GM18502 (cell line): ENCODE measurements around the gene BABAM2.
"Not testable (repeated sequence)": the region's sequence is repeated elsewhere in the genome, so short reads cannot be mapped to it uniquely, and the experiment has no call there.

Source experiments
- ATAC-seq: cut with Tn5 transposase; IDR thresholded peaks from one replicate; pipeline ENCODE4 v1.9.1; 2021; ENCODE audit warnings: mild to moderate bottlenecking; ENCODE audit not compliant: unreplicated experiment, poor library complexity

Gene BABAM2

DNA sequence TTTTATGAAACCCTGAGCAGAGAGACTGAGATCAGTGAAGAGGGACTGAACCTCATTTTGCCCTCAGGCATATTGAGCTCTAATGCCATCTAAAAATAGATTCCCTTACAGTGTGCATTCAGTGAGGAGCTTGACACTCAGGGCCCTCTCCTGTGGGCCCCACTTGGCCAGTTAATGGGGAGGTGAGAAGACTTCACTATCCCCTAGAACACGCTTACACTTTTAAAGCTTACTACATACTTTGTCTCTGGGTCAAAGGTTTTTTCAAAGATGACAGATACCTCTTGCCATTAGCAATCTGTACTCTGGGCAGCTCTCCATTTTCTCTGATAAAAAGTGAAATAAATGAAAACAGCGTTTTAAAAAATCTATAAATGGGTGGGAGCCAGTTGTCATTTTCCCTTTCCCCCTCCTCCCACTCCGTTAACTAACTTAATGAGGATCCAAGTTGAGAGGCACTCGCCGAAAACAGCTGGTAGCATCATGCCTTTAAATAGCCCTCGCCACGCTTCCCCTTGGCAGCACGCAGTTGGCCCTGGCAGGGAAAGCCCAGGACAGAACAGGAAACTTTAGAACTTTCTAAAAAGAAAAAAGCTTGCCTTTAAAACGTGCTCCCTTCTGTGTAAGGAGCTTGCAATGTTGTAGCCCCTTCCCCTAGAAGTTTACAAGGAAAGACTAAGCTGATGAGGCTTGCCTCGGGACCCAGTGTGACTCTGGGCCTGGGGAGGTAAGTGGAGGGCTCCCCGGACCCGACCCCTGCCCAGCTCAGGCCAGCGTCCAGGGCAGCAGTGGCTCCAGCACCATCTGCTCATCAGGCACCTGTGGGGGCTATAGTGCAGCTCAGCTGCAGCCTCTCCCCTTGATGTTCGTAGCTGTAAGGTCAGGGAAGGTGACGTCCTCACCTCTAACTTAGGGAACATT, 443.3 kb downstream of the BABAM2 start:
- ATAC-seq = no peak

DNA sequence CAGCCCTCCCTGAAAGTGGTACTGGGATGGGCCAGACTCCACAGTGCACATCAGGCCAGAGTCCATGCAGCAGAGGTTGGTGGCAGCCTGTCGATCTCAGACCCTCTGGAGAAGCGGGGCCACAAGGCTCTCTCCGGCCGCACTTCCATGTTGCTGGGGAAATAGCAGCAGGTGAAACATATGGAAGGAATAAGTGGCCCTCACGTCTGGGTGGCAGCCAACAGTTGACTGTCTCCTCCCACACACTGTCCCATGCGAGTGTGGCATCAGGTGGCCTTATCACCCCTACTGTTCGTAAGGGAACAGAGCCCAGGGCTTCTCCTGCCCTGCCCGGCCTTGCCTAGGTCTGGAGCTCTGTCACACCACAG, 444.0 kb downstream of the BABAM2 start:
- no peak for ATAC-seq

DNA sequence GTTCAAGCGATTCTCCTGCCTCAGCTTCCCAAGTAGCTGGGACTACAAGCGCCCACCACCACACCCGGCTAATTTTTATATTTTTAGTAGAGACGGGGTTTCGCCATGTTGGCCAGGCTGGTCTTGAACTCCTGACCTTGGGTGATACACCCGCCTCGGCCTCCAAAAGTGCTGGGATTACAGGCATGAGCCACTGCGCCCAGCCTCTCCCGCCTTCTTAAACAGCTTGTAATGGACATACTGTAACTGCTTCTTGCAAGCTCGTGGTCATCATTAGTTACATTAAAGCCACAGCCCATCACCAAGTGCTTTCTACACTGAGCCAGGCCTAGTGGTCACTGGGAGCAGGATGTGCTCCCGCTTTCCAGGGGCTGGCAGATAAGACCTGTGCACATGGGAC, 444.7 kb downstream of the BABAM2 start:
- ATAC-seq = not testable (repeated sequence)

DNA sequence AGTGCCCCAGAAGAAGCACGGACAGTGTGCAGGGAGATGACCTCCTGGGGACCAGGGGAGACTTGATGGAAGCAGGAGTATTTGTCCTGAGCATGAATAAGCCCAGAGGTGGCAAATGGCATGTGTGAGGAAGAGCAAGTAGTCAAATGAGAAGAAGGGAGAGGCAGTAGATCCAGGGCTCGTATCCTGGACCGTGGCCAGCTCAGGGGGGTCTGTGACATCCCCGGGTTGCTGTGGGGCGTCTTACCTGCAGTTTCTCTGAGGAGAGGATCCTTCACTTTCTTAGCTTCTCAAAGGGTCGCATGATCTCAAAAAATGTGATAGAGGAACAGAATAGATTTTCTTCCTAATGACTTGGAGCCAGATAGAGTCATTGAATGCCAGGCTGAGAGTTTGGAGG, 445.1 kb downstream of the BABAM2 start:
- no peak for ATAC-seq

DNA sequence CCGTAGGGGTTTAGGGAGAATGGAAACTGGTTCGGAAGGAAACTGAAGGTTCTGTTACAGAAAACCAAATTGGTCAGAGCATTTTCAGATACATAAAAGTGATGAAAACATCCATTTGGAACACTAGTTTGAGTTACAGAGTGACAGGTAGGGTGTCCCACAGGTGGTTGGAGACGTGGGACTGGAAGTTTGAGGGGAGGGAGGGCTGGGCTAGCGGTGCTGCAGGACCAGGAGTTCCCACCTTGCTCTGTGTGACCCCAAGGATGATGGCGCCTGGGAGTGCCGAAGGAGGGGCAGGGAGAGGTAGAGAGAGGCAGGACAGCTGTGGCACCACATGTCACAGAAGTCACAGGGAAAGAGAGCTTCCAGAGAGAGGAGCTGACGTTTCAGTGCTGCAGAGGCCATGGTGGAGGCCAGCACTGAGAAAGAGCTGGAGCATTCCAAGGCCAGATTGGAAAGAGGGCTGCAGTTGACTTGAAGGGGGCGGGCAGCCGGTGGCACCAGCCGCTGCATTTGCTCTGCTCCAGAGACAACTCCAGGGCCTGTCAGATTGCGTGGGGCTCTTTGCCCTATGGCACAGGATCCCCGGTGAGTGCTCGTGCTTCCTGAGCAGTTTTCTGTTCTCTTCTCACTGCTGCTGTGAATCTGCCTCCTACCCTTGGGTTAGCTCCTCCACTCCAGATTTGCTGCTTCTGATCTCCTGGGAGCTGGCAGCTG, 445.9 kb downstream of the BABAM2 start:
- ATAC-seq = no peak

DNA sequence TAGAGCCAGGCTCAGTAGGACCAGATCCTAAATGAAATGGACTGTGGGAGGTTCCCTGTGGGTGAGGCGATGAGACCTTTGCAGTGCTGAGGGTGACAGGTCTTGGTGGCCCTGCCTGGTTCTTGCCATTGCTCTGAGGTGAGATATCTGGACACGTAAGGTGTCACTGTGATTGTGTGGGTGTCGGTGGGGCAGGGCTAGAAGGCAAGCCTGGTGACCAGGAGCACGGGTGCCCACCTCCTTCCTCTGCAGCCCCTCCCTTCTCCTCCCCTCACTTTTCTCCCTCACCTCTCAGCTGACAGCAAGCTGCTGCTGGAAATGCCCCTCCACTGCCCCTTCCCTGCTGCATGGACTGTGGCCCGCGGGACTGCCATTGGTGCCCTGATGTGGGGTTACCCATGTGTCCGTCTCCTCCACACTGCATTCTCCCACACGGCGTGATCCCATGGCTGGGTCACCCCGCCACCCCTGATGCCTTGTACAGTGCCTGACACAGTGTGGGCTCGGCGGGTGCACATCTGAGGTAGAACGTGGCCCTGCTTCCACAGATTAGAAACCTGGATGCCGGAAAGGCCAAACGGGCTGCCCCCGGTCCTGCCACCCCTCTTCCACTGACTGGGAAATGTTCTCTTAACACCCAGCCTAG, 446.6 kb downstream of the BABAM2 start:
- no peak for ATAC-seq

DNA sequence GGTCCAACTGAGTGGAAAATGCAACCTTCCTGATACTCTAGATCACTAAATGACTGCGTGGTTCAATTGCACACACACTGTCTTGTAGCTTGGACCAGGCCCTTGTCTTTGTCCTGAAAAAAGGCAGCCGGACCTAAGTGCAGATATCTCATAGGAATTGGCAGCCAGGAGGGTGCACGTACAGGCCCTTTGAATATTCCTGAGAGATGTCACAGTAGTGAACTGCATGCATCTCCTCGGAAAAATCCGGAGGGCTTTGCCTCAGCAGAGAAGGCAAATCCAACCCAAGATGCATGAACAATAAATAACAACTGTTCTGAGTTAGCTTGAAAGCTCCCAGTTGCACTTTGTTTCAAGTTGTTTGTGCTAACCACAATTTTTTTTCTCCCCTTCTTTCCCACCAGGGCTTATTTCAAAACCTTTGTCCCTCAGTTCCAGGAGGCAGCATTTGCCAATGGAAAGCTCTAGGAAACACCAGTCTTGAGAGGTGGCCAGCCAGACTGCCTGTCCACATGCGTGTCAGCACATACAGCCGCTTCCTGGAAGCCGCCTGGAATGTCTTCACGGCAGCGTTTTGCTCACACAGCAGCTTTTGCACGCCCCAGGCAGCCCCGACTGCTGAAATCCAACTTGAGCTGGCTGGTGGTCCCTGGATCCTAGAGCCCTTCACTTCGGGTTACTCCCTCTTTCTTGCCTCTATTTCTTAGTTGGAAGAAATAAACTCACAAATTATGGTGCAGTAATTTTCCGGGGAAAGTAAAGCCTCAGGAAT, 447.7 kb downstream of the BABAM2 start:
- ATAC-seq = no peak

DNA sequence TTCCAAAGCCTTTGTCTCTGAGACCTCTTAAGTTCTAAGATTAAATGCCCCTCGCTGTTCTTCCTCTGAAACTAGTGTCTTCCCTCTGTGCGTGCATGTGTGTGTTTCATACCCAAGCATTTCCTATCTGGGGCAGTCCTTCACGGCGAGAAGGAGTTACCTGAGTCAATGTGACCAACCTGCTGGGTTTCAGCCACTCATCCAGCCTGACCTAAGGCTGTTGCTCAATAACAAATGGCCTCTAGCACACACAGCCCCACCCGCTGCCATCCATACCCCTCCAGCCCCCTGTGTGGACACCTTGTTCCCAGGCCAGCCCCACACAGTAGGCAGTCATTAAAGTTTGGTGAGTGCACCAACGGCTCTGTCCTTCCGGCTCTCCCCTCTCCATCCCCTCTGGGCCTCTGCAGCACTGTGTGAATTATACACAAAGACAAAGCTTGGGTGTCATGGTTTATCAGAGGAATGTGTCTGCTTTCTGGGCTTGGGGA, 448.3 kb downstream of the BABAM2 start:
- ATAC-seq = no peak

DNA sequence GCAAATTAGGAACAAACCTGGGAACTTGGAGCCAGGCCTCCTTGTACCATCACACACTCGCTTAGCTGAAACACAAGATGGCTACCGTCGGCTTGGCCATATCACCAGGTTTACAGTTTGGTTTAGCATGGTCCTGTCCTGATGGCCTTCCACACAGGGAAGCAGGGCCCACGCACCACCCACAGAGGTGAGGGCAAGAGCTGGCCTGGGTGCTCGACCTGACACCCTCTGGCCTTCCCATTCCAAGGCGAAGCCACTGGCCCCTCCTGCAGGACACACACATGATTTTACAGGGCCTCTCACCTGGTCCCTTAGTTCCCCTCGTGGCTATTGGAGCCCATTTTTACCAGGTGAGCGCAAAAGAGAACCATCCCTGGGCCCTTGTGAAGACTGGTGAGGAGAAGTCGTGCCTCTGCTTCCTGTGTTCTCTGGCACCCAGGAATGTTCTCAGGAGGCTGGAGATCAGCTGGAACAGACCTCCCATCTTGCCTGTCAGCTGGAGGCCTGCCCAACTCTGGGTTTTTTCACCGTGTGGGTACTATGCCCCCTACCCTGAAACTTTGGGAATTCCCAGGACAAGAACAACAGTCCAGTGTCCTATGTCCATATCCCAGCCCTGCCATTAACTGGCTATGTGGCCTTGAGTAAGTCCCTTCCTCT, 449.1 kb downstream of the BABAM2 start:
- no peak for ATAC-seq

DNA sequence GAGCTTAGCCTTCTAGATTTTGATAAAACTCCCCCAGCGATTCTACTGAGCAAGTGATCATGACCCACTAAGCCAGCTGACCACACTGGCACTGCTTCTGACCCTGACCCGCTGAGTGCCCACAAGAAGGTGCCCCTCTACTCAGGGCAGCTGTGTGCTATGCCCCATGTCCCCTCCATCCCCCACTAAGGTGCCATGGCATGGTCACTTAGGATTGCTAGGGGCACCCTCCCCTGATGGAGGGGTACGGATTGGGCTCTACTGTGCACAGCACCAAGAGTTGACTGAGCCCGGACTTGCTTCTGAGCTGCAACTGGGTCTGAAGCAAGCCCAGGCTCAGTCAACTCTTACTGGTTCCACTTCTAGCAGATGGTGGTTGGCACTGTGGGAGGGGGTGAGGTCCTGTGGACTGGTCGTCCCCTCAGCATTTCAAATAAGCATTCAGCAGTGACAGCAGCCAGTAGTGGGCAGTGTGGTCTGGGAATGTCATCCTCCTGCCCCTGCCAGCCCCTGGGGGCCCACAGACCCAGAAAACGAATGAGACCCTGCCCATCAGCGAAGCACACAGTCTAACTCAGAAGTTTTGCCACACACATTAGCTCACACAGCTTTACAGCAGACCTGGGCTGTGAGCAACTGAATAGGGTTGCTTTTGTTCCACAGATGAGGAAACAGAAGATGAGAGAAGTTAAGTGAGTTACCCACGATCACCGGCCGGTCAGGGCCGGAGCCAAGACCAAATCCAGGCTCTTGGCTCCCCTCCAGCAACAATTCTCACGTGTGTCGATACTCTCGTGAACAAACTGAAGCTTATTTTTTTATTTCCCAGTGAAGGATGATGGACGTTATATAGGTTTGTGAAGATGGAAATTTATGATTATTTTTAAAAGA, 450.0 kb downstream of the BABAM2 start:
- no peak for ATAC-seq

DNA sequence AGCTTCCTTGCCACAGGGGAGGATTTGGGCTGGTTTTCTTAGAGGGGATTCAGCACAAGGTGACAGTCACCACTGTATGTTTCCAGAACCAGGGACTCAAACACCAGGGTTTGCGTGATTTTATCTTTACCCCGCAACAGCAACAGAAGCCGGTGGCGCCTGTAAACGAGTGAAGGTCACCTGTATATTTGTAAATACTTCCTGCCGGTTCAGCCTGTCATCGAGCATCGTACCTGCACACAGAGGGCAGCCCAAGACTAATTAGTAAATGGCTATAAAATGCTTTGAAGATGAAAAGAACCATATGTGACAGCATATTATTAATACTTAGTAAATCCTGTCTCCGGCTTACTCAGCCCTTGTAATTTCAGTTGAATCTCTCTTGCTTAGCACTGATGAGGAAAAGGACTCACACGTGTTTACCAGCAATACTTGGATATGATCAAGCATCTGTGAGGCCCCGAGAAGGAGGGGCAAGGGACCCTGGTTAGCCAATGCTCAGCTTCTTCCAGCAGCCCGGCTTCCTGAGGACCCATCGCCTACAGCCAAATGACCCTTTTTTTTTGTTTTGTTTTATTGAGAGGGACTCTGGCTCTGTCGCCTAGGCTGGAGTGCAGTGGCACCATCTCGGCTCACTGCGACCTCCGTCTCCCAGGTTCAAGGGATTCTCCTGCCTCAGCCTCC, 450.8 kb downstream of the BABAM2 start:
- ATAC-seq = no peak

DNA sequence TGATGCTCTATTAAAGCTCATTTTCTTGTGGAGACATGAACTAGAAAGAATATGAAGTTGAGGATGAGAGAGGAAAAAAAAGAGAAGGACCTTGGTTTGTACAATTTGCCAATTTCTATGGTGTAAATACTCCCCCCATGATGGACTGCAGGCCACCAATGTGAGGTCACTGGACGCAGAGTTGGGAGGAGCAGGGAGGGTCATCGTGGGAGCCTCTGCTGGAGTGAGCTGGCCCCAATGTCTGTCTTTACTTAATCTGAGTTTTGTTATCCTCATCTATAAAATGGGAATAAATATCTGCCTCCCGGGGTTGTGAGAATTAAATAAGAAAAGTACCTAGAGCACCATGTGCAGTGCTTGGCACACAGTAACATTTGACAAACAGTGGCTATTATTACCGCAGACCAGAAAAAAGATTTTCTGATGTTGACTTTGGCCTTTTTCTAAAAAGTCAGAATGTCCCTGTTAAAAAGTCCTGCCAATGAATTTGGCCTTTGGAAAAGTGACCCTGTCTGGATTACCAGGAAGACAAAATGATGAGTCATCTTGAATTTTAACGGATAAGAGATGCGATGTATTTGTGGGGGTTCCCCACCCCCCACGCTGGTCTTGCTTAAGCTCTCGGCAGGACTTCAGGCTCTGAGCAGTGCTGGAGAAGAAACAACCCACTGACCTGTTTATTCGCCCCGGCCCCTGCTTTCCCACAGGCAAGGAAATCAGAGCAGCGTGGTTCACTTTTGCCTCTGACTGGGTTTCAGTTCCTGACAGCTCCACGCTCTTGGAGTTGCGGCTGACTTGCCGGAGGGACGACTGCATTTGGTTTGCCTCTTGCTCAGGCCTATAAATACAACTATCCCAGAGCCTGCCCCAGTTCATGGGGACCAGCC, 451.8 kb downstream of the BABAM2 start:
- no peak for ATAC-seq

DNA sequence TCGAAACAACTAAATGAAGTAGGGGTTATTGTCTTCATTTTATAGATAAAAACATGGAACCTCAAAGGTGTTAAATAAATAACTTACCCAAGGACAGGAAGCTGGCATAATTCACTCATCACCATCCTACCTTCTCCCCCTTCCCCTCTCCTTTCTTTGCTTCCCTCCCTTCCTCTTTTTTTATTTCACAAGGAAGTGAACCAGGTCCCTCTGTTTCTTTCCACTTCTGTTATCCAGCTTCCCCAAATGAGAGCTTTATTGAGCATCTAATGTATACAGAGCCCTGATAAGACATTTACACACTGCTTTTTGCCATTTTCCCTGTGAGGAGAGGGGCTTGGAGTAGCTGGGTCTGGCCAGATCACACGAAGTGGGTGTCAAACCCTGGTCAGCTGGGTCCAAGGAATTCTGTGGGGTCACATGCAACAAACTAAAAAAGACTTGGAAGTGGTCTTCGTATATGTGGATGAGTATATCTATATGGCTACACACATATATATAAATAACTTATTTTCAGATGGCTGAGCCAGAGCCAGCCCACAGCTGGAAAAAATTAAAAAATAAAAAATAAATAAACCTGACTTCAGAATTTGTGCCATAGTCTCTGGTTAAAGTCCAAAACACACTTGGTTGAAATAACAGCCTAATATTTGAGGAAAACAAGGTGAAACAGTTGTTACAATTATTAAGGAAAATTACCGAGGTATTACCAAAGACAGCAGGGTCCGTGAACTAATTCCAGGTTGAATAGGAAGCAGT, 452.8 kb downstream of the BABAM2 start:
- no peak for ATAC-seq

DNA sequence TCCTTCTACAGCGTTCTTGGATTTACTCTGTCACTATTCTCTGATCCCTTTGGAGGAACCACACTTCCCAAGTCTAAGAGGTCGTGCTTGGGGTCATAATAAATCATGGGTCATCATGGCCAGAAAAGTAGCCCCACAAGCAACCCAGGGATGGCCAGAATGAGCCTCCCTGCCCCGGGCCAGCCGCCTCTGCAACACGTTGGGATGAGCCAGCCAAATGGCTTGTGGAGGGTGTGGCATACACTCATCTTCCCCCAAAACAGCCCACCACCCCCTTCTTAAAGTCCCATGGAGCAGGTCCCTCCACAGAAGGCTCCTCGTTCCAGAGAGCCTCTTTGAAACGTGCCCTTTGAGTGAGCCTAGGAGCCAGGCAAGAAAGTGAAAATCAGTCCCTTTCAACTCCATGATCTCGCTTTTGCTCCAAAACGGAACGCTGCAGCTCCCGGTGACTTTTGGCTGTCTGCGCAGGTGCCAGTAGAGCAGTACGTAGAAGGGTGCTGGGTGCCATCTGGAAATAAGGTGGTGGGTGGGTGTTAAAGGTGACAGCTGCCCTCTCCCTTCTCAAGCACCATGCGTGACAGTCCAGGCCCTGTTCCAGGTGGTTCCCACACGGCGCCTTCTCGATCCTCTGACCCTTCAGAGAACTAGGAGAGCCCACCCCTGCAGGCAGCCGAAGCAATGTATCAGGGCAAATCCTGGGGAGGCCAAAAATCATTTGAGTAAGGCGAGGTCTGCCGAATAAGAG, 453.6 kb downstream of the BABAM2 start:
- no peak for ATAC-seq

DNA sequence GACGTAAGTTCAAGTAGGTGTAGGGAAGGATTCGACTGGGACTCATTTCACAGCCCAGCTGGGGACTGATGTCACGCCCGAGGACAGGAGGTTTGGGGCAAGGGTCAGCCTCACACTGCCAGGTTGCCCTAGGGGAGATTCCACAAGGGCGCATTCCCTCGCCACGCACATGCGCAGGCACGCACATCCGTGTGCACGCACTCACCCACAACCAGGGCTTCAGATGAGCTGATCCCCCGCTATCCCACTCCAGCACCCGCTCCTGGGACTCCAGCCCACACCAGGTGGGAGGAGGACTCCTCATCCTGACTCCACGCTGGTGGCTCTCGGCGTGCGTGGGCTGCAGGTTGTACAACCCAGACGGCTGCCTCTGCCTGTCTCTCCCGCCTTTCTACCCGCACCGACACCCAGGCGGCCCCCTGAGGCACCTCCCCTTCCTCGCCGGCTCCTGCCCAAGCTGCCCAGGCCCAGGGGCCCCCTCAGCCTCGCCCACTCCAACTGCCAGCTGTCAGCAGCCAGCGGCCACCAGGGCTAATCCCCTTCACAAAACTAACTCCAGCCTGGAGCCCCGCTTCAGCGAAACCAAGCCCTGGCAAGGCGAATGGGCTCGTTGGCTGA, 454.3 kb downstream of the BABAM2 start:
- no peak for ATAC-seq
